ENCODE data around the gene TOM1L2.

DNA sequence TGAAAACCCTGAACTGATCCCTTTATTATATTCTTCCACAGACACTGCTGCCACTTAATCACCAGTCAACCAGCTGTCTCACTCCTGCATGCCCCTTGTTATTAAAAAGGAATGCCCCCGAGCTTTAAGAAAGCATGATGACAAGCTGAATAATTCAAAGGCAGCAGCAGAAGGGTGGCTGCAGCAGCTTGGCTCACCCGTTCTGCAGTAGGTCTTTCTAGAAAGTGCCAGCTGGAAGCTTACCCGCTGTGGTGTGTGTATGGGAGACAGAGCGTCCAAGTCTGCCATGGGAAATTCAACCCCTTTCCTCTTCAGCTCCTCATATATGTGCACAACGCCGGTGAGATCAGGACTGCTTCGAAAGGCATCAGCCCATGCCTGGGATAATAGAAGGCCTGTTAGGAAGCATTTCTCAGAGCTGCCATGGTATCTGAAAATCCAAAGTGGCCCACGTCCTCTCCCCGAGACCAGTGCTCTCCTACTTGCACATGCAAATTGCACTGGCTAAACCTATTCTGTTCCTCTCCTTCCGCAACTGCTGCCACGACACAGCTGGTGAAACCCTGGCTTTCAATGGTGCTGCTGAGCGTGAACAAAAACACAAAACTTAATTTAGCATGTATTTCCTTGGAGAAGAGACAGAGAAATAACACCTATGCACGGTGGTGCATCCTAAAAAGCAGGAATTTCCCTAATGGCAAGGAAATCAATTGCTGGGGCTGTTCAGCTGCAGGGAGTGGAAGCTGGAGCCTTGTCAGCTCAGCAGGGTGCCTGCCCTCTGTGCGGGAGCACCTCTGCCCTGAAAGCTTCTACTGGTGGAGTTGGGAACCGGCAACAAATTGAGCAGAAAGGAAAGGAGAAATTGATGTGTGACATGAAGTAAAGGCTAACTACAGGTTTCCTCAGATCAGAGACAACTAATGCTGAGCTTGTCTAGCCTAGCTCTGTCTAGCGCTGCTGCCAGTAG is 87.5 kb downstream of the TOM1L2 start:
- no peak for TF ChIP-seq POLR2A (IDR thresholded peaks at IDR 0.05)
- TF ChIP-seq, protein P1, sequence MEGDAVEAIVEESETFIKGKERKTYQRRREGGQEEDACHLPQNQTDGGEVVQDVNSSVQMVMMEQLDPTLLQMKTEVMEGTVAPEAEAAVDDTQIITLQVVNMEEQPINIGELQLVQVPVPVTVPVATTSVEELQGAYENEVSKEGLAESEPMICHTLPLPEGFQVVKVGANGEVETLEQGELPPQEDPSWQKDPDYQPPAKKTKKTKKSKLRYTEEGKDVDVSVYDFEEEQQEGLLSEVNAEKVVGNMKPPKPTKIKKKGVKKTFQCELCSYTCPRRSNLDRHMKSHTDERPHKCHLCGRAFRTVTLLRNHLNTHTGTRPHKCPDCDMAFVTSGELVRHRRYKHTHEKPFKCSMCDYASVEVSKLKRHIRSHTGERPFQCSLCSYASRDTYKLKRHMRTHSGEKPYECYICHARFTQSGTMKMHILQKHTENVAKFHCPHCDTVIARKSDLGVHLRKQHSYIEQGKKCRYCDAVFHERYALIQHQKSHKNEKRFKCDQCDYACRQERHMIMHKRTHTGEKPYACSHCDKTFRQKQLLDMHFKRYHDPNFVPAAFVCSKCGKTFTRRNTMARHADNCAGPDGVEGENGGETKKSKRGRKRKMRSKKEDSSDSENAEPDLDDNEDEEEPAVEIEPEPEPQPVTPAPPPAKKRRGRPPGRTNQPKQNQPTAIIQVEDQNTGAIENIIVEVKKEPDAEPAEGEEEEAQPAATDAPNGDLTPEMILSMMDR (IDR thresholded peaks at IDR 0.05), result no peak

Data from breast epithelium (tissue), 3 donors.